ENCODE measurements around the gene SLC6A8. TPM values are rescaled to one million over a fixed set of nuclear protein-coding genes. Genes with fewer than 3 reads are reported as not detected.
"Not testable (repeated sequence)": the region's sequence is repeated elsewhere in the genome, so short reads cannot be mapped to it uniquely, and the experiment has no call there.

Gene SLC6A8
- total RNA-seq, 2 donors from 2014 or later: 107 to 134 TPM

- no peak for DNase-seq
- peak in 1 of 2 donors; percentile 34 for ATAC-seq
- intact Hi-C loops (cut with DNase I): loop anchor here in 1 of 2 donors (5.0 to 10.0 kb wide), 3 partner anchors 55 to 705 kb away; no protein-coding TSS in a partner anchor
Observed at GRCh38 chrX:153669174-153669890, 18.4 kb upstream of the SLC6A8 start.

GRCh38 chrX:153669901-153670731, 17.6 kb upstream of the SLC6A8 start:
- intact Hi-C loops (cut with DNase I): loop anchor here in 1 of 2 donors (5.0 to 10.0 kb wide), 3 partner anchors 55 to 705 kb away; no protein-coding TSS in a partner anchor
- no peak for ATAC-seq
- DNase-seq: no peak

- ATAC-seq: no peak
- DNase-seq: no peak
- intact Hi-C loops (cut with DNase I): no loop called here
Observed at GRCh38 chrX:153670748-153671588, 16.8 kb upstream of the SLC6A8 start.

- intact Hi-C loops (cut with DNase I): no loop called here
- ATAC-seq: no peak
- DNase-seq: no peak
Observed at GRCh38 chrX:153671589-153672530, 15.9 kb upstream of the SLC6A8 start.

- no peak for DNase-seq
- no peak for ATAC-seq
- intact Hi-C loops (cut with DNase I): no loop called here
Observed at GRCh38 chrX:153672531-153673427, 14.9 kb upstream of the SLC6A8 start.

- ATAC-seq: no peak
- intact Hi-C loops (cut with DNase I): no loop called here
Observed at GRCh38 chrX:153673428-153674218, 14.1 kb upstream of the SLC6A8 start, which contains the start of gene PNCK. TSS of gene PNCK (minus strand) at chrX:153673813. CDS start at chrX:153673076, 737 bp downstream.

GRCh38 chrX:153674219-153674851, 13.4 kb upstream of the SLC6A8 start:
- ATAC-seq (no peak), DNase-seq (no peak)
- intact Hi-C loops (cut with DNase I): no loop called here

More at GRCh38 chrX:153673428-153674218, 14.1 kb upstream of the SLC6A8 start, which contains the start of gene PNCK:
- no peak for DNase-seq

GRCh38 chrX:153681175-153681574, 6.6 kb upstream of the SLC6A8 start:
- no peak for ATAC-seq
- DNase-seq: no peak
- intact Hi-C loops (cut with DNase I): no loop called here

GRCh38 chrX:153683486-153683885, 4.2 kb upstream of the SLC6A8 start:
- ATAC-seq; DNase-seq; intact Hi-C loops (cut with DNase I): not testable (repeated sequence)

GRCh38 chrX:153684467-153685155, 3.1 kb upstream of the SLC6A8 start:
- ATAC-seq: no peak
- DNase-seq: no peak
- intact Hi-C loops (cut with DNase I): no loop called here

- DNase-seq: no peak
- ATAC-seq: no peak
- intact Hi-C loops (cut with DNase I): no loop called here
Observed at GRCh38 chrX:153685156-153685536, 2.6 kb upstream of the SLC6A8 start.

- ATAC-seq: no peak
- peak; percentile 23 for DNase-seq
- intact Hi-C loops (cut with DNase I): no loop called here
Observed at GRCh38 chrX:153685751-153686696, 1.7 kb upstream of the SLC6A8 start.

- DNase-seq (peak; percentile 18), ATAC-seq (no peak)
- intact Hi-C loops (cut with DNase I): no loop called here
Observed at GRCh38 chrX:153686711-153687110, 1.0 kb upstream of the SLC6A8 start.

GRCh38 chrX:153688071-153688470, 345 bp downstream of the SLC6A8 start:
- intact Hi-C loops (cut with DNase I): no loop called here
- ATAC-seq (no peak), DNase-seq (peak; percentile 3)
